ENCODE results near the gene KIF18B.
A peak's percentile ranks its signal among the peaks of the same experiment; 100 is the strongest.

The KIF18B gene

DNA sequence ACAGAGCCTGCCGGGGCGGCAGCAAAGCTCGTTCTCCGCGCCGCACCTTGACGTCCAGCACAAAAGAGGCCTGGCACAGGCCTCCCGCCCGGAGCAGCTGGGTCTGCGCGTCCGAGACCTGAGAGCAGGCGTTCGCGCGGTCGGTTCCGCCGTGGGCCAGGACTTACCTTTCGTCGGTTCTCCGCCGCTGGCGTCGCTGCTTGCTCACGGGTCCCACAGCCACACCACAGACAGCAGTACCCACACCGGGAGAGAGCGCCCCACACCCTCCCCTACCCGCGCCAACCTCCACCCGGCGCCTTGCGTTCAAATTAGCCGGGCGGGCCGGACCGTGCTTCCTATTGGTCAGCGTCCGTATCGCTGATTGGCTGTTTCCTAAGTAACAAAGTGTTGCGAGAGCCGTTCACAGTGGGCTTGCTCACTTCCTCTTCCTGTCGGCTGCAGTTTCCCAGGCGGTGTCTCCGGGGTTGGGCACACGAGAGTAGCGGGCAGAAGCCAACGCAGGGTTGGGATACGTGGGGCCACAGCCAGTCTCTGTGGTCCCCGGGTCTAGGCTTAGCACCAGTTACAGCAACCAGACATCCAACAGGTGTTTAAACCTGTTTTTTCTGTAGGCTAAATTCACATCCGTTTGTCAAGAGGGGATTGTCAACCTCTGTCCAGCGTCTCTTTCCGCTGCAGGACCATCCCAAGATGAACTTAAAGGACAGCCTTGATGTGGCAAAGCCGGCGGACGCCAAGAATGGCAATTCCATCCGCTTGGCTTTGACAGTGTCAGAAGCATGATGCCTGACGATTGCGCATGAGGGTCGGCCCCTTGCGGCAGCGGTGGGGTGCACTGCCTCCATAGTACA lies at the start of gene KIF18B:
KIF18B (minus strand) TSS at position 313 of the 854 bp plus-strand sequence. CDS start 11,429 bp downstream, outside the sequence.
- DNase-seq, result peak; percentile 90

DNA sequence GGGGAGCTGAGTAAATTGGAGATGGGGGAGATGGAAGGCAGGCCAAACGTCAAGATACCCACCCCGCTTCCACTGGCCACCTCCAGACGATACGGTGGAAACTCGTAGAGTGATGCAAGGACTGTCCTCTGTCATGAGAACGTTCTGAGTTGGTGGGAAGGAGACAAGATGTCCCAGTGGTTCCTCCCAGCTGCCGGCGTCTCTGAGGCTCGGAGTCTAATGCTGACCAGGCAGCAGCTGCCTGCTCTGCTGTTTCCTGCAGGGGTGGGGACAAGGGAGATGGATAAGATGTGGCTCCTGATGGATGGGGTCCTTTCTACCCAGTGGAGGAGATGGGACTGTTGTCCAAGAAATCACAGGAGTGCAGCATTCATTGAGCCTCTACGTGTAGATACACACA lies 48.7 kb upstream of the KIF18B start:
- DNase-seq, result no peak

DNA sequence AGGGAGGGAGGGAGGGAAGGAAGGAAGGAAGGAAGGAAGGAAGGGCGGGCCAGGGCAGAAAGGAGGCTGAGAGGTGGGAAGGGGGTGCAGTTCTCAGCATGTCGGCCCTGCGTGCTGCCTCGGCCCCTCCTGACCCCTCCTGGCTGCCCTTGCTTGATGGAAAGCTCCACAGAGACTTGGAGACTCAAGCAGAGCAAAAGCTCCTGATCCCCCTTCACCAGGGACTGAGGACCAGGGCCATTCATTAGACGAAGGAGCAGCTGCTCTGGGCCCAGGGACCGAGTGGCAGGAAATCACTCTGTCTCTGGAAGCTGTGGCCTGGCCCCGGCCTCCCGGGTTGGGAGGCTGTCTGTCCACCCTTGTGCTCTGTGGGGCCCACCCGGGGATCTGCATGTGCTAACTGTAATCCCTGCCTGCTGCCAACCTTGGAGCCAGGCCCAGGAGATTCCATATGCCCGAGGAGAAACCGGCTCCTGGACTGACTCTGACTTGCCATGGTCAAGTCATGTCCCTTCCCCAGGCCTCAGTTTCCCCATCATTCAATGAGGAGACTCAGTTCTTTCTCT lies 47.9 kb upstream of the KIF18B start:
- no peak for DNase-seq

DNA sequence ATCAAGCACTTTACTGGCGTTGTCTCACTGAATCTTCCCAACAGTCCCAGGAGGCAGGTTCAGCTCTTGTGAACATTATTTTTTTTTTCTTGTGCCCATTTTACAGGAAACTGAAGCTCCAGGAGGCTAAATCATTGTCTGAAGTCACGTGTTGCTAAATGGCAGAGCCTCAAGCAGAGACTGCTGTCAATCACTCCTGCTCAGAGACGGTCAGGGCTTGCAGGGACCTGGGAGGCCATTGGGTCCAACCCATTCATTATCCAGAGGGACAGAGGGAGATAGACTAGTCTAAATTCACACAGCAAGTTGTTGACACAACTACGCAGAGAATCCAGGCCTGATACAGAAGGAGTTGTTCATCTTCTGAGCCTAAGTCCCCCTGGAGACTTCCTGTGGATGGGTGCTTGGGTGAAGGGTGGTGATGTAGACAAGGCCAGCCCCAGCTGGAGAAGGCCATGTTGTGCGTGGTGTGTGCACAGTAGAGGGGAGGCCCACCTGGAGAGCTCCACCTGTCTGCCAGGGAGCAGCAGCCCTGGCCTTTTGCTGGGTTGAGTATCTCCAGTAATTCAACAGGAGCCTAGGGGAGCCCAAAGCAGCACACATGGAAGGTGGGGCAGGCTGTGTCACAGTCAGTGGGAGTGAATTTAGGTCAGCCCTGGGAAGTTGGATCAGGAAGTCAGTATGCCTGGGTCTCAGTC lies 44.8 kb upstream of the KIF18B start:
- DNase-seq, result no peak

DNA sequence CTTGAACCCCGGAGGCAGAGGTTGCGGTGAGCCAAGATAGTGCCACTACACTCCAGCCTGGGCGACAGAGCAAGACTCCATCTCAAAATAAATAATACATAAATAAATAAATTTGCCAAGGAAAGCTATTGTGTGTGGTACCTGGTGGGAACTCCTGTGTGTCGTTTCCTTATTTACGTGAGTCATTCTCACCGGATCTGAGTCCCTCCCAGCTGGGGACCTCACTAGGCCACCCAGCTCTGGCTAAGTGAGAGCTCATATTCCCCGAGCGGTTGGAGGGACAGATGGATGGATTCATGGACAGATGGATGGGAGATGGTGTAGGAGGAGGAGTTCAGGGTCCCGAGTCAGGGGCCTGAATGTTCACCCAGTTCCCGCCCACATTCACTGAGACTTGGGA lies 43.4 kb upstream of the KIF18B start:
- no peak for DNase-seq

DNA sequence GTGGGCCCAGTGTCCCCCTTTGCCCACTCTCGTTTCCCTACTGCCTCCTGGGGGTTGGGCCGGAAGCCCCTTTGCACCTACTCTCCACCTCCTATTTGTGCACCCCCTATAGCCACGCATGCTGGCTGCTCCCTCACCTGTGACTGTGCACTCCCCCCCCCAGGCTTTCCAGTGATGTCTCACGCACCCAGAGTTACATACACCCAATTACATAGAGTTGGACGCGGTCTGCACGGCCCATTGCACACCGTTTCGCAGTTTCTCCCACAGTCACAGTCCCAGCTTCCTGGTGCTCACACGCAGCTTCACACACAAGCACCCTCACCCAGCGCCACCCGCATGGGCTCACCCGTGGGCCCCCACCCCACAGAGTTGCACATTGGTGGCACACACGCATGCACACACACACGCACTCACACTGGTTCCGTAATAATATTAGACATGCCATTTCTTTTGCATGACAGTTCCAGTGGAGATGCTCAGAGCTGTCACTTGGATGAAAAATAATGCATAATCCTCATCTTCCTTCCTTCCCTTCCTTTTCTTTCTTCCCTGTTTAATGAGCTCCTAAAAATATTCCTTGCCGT lies 42.1 kb upstream of the KIF18B start:
- no peak for DNase-seq

DNA sequence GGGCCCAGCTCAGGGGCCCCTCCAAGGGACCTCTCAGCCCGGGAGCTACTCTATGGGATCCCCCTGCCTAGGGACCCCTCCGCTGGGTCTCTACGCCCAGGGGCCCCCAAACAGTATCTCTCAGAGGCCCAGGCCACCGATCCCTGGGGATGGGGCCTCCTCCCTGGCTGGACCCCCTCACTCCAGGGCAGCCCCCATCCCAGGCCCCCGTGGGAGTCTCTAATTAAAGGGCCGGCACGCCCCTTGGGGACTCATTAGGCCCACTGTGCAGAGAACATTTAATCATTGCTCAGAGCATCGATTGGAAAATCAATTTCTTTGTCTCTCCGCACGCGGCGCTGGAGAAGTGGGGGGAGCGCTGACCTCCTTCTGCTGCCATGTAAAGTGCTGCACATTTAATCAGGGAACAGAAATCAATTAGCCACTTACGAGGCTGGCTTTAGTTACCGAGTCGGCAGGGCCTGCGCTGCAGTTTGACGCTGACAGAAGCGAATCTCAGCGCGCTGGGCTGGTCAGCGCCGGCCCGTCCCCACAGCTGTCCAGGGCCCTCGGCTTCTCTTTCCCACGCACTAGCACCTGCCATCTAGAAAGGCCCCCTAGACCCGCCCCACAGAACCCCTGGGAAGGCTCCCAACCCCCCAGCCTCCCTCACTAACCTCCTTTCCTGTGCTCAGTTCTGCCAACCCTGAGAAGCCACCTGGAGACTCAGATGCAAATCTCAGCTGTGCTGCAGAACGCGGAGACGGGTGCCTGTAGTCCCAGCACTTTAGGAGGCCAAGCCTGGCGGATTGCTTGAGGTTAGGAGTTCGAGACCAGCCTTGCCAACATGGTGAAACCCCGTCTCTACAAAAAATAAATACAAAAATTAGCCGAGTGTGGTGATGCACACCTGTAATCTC lies 40.7 kb upstream of the KIF18B start:
- DNase-seq, result no peak

DNA sequence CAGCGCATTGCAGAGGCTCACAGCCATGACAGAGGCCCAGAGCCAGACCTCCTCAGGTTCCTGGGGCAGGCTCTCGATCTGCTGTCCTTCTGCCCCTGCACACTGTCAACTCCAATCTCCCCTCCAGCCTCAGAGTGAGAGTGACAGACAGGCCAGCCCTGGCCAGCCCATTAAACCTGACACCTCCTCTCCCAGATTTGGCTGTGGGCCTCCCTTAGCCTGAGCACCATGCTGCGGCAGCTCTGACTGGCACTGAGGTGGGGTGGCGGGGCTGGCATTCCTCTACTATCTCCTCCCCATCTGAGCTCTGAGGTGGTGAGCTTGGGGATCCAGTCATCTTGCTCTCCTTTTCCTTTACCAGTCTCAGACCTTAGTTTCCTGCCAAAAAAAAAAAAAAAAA lies 36.0 kb upstream of the KIF18B start:
- no peak for DNase-seq

DNA sequence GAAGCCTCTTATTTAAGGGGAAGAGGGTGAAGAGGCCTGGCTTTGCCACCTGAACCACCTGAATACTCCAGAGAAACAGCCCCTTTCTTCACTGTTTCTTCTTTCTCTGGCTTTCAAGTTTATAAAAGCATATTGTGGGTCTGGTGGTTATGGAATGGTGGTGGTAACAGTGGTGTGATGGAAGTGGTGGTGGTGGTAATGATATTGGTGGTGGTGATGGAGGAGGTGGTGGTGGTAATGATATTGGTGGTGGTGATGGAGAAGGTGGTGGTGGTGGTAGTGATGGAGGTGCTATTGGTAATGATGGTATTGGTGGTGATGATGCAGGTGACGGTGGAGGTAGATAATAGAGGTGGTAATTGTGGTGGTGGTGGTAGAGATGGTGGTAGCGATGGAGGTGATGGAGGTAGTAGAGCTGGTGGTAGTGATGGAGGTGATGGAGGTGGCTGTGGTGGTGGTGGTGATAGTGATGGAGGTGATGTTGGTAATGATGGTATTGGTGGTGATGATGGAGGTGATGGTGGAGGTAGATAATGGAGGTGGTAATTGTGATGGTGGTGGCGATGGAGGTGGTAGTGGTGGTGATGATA lies 34.6 kb upstream of the KIF18B start:
- DNase-seq, result no peak

DNA sequence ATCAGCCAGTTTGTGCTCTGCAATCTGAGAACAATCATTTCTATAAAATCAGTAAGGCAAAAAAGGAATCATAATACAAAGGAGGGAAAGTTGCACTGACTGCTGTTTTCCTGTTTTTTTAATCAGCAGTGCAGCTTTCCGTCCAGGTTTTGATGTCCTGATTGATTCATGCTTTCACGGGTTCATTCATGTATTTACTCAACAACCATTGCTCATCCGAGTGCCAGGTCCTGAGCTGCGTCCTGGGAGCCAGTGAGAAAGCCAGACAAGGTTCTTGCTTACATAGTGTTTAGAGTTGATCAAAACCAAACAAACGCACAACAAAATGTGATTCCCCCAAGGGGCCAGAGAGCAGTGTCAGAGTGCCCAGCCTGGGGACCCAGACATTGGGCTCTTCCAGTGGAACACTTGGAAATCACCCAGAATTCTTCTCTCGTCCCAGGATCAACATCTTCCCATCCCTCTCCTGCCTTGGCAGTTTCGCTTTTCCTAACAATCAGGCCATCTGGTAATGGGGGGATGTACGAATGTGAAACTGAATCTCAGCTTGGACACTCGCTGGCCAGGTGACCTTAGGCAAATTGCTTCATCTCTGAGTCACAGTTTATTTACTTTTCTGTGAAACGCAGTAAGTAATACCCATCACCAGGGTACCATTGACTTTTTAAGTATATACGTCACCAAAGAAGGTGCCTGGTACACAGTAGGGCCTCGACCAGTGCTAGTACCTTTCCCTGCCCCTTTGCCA lies 33.8 kb upstream of the KIF18B start:
- DNase-seq, result no peak

DNA sequence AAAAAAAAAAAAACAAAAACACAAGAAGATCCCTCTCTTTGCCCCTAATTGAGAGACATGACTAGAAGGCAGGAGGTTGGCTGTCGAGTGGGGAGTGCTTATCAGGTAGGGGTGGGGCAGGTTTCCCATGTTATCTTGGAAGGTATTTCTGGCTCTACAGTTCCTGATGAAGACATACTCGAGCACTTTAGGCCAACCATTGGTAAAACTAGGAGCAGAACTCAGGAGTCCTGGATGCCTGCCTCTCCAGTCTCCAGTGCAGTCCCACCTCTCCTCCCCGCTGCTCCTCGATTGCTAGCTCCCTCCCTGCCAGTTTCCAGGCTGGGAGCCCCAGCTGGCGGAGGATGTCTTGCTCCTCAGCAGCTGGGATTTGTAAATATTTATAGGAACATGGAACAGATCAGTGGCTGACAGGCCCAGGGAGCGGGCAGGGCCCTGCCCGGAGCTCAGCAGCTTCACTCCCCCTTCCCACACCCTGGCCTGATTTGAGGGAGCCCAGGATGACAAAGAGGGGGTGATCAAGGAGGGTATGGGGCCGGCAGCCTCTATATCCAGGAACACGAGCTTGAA lies 31.9 kb upstream of the KIF18B start:
- DNase-seq, result no peak

DNA sequence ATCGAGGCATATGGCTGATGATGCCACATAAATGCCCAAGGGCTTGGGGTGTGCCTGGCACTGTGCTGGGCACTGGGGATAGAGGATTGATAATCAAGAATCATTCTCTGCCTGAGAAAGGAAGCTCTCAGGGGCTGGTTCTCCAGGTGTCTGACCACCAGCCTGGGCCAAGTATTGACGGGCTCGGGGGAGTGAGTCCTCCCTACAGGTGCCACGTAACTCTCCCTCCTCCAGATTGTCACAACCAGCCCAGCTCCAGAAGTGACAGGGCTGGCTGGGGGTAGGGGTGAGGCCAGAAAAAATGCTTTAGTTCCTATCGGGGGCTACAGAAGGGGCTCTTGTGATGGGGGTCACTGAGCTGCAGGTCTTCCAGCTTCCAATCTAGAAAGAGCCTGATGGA lies 31.2 kb upstream of the KIF18B start:
- no peak for DNase-seq

DNA sequence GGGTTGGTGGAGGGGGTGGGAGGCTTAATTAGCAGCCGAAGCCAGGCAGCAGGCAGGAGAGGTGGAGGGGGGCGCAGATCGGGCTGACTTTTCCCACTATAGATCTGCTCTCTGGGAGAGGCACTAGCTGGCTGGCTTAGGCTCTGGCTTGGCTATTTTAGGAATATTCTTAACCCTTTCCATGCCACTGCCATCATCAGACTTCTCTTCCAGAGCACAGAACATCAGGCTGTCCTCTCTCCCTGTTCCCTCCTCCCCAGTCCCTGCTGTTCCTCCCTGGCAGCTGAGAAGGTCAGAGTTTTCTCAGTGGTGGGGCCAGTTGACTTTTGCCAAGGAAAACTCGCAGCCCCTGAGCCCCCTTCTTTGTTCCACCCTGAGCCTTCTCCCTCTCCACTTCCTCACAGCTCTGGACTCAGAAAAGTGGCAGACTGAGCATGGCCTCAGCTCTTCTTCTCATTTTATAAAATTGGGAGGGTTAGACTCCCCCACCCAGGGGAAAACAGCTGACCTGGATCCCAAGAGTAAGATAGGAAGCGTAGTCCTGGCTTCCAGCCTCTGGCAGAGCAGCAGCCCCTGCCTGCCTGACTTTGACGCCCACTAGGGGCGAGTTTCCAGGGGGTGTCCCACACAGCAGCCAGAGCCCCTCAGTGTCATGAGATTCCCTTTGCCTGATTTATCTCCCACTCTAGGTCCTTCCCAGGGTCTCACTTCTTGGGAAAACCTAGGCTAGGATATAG lies 30.4 kb upstream of the KIF18B start:
- DNase-seq, result no peak

DNA sequence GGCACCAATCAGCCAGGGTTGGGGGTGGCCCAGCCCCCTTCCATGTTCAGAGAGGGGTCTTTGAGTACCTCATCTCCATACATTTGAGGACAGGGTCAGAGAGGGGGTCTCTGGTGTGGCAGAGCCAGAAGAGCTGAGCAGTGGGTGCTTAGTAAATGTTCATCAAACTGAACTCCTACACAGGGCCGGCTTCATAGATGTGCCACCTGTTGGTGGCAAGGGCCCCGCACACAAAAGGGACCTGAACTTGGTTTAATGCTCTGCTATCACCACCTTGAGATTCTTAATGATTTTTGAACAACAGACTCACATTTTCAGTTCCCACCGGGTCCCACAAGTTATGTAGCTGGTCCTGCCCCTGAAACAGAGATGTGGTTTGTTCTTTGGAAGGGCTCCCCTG lies 29.5 kb upstream of the KIF18B start:
- no peak for DNase-seq

DNA sequence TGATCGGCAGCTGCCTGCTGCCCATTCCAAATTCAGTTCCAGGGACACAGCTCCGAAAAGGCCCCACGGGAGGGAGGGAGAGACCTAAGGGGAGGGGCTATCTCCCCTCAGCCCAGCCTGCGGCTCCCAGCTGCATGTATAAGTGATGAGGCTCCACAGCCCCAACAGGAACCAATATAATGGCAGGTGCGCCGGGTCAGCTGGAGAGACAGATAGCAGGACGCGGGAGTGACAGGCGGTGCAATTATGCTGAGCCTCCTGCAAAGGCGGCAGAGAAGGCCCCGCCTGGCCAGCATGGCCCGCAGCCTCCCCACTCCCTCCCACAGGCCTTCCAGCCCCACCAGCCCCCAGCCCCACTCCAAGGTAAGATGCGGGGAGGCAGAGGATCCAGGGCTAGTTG lies 28.6 kb upstream of the KIF18B start:
- no peak for DNase-seq

DNA sequence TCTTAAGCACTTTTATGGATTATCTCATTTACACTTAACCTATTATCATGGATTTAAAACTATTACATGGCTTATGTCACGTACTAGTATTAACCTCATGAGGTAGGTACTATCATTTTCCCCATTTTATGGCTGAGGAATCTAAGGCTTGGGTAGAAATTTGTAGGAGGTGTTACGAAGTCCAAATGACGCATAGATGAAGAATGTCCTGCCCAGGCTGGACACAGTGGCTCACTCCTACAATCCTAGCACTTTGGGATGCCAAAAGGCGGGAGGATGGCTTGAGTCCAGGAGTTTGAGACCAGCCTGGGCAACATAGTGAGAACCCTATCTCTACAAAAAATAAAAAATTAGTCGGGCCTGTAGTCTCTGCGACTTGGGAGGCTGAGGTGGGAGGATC lies 25.4 kb upstream of the KIF18B start:
- no peak for DNase-seq

DNA sequence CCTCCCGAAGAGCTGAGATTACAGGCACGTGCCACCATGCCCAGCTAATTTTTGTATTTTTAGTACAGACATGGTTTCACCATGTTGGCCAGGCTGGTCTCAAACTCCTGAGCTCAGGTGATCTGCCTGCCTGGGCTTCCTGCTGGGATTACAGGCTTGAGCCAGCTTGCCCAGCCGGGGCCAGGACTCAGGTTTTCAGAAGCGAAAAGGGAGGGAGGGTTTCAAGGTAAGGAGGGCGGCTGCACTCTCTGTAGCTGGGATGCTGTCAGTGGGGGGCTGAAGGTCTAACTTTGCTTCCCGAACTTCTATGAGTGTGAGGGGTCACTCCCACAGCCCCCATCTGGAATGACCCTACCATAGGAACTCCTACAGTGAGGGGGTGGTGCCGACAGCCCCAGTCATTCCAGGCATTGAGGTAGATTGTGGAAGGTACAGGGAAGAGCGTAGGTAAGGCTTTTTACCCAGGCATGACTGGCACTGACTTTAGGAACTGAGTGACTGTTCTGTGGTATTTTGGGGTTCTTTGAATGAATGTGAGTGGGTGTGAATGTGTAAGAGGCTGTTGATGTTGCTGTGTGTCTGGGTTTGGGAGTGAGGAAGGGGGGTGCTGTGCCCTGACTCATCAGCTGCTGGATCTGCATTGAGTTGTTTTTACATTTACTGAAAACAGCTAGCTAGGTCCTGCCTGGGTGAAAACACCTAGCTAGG lies 24.4 kb upstream of the KIF18B start:
- DNase-seq, result peak; percentile 78

DNA sequence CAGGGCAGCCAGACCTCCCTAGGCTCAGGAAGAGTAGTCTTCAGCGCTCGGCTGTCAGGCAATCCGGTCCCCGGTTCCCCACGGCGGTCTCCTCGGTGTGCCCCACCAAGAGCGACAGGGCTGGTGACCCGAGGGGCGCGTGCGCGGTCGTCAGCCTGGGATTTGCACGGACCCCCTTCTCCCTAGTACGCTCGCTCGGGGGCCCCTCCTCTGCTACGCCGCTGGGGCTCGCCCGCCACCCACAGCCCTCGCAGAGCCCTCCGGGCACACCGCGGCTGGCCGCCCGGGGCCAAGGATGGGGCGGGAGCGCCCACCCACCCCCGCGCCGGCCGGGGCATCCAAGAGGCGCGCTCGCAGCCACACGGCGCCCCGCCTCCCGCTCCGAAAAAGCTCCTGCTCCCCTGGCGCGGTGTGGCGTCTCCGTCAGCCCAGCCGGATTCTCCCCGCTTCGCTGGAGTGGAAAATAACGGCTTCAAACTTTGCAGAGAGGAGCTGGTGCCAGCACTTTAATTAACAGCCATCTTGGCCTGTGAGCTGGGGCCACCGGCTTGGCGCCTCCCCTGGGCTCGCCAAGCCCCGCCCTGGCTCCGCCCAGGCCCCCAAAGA lies 22.7 kb upstream of the KIF18B start:
- no peak for DNase-seq

DNA sequence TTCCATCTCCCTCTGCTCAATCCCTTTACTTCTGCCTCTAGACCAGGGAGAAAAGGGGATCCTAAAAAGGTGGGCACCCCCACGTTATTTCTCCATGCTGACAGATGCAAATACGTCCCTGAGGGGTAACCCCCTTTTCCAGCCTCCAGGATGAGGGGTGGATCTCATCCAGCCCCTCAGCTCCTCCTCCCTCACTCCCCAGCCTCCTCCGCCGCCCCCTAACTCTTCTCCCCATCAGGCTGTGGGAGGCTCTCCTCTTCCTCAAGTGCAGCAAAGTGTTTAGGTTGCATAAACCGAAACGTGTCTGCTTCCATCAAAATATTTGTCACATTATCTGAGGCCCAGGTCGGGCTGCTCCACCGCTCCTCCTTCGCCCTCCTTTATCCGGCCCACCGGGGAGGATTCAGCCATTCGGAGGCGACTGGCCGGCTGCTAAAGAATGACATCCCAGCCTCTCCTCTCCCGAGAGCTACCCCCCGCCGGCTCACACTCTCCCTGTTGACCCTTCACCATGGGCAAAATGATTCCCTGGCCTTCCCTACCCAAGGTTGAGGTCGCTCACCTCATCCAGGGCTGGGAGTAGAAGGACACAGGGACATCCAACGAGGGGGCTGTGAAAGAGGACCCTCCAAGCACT lies 21.7 kb upstream of the KIF18B start:
- no peak for DNase-seq
